Activated naive CD4-positive, alpha-beta T cell treated with anti-CD3 and anti-CD28 coated beads, Interleukin-2, amount 50 U/mL, for 24 hours (primary cell): ENCODE results near the gene THADA.

ENCODE experiments used
- H3K27ac Mint-ChIP-seq: one replicate; pipeline ENCODE4 v1.8.0; 2021; ENCODE audit warnings: mild to moderate bottlenecking, mixed read lengths
- H3K27me3 Mint-ChIP-seq: one replicate; pipeline ENCODE4 v1.8.0; 2021; ENCODE audit warnings: mixed read lengths
- H3K36me3 Mint-ChIP-seq: one replicate; pipeline ENCODE4 v1.8.0; 2021; ENCODE audit warnings: mixed read lengths
- H3K4me1 Mint-ChIP-seq: one replicate; pipeline ENCODE4 v1.8.0; 2021; ENCODE audit warnings: mixed read lengths
- H3K4me3 Mint-ChIP-seq: one replicate; pipeline ENCODE4 v1.8.0; 2021; ENCODE audit warnings: mild to moderate bottlenecking, mixed read lengths
- H3K9me3 Mint-ChIP-seq: one replicate; pipeline ENCODE4 v1.8.0; 2021; ENCODE audit warnings: mixed read lengths

The THADA gene

GRCh38 chr2:43331422-43331821 is 264.4 kb downstream of the THADA start:
- Mint-ChIP-seq H3K4me1 (no peaks in the 10 kb centered on the region), H3K36me3 (peaks cover 24% of the 10 kb centered on the region), H3K9me3 (no peaks in the 10 kb centered on the region), H3K27me3 (no peaks in the 10 kb centered on the region), H3K27ac (peak overlapping the region; percentile 0), H3K4me3 (no peak overlapping the region)

GRCh38 chr2:43329637-43330036 is 266.2 kb downstream of the THADA start:
- no peak overlapping the region for H3K4me3 Mint-ChIP-seq
- no peaks in the 10 kb centered on the region for H3K27me3 Mint-ChIP-seq
- H3K4me1 Mint-ChIP-seq, result no peaks in the 10 kb centered on the region
- no peaks in the 10 kb centered on the region for H3K9me3 Mint-ChIP-seq
- H3K36me3 Mint-ChIP-seq, result peaks cover 30% of the 10 kb centered on the region
- no peak overlapping the region for H3K27ac Mint-ChIP-seq

- Mint-ChIP-seq H3K4me1 (no peaks in the 10 kb centered on the region), H3K4me3 (no peak overlapping the region), H3K36me3 (peaks cover 30% of the 10 kb centered on the region), H3K27me3 (no peaks in the 10 kb centered on the region), H3K9me3 (no peaks in the 10 kb centered on the region), H3K27ac (no peak overlapping the region)
Measured at GRCh38 chr2:43328832-43329231, 267.0 kb downstream of the THADA start.

DNA sequence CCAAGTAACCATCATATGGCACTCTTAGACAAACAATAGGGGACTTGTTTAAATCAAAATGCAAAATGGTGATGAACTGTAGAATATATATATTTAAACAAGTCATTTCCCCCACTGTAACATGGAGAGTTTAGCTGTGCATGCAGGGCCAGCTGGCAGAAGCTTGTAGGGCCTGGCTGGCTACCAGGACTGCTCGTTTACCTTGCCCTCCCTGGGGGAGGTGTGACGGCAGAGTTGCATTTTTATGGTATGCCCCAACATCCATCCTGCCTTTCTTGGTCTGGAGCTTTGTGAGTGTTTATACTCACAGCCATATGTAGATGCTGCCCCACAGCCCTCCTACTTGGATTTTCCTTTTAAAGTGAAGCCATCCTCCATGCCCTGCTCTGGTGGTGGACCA is 267.7 kb downstream of the THADA start:
- Mint-ChIP-seq H3K4me3 (no peak overlapping the region), H3K27ac (no peak overlapping the region), H3K27me3 (no peaks in the 10 kb centered on the region), H3K4me1 (no peaks in the 10 kb centered on the region), H3K36me3 (peaks cover 32% of the 10 kb centered on the region), H3K9me3 (no peaks in the 10 kb centered on the region)

- Mint-ChIP-seq H3K36me3 (peaks cover 27% of the 10 kb centered on the region), H3K27me3 (no peaks in the 10 kb centered on the region), H3K4me3 (no peak overlapping the region), H3K9me3 (no peaks in the 10 kb centered on the region), H3K4me1 (no peaks in the 10 kb centered on the region), H3K27ac (peak overlapping the region; percentile 6)
Measured at GRCh38 chr2:43327119-43327518, 268.7 kb downstream of the THADA start.

- Mint-ChIP-seq H3K4me3 (no peak overlapping the region), H3K36me3 (peaks cover 27% of the 10 kb centered on the region), H3K4me1 (no peaks in the 10 kb centered on the region), H3K27me3 (no peaks in the 10 kb centered on the region), H3K9me3 (no peaks in the 10 kb centered on the region), H3K27ac (no peak overlapping the region)
Measured at GRCh38 chr2:43326101-43326825, 269.6 kb downstream of the THADA start.

DNA sequence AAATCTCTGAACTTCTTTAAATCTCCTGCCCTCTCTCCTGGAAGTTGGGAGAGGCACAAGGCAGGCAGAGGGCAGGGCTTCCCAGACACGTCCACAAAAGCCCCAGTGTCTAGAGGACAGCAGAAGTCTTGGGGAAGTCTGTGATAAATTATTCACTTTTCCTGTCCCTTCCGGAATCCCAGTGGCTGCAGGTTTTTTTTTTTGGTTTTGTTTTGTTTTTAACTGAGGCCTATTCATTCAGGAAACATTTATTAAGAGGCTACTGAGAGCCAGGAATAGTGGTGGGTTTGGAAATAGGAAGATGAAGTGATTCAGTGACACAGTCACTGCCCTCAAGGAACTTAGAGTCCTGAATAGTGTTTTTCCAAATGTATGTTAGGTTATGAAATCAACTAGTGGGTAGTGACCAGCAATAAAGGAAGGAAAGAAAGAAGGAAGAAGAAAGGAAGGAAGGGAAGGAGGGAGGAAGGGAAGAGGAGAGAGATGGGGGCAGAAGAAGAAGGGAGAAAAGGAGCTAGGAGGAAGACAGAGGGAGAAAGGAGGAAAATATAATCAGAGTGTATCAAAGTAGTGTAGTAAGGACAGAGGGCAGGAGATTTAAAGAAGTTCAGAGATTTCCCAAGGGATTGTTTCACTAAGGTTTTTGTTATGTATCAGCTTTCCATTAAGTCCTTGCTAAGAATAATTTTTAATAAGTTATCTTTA is 270.6 kb downstream of the THADA start:
- peaks cover 33% of the 10 kb centered on the region for H3K36me3 Mint-ChIP-seq

DNA sequence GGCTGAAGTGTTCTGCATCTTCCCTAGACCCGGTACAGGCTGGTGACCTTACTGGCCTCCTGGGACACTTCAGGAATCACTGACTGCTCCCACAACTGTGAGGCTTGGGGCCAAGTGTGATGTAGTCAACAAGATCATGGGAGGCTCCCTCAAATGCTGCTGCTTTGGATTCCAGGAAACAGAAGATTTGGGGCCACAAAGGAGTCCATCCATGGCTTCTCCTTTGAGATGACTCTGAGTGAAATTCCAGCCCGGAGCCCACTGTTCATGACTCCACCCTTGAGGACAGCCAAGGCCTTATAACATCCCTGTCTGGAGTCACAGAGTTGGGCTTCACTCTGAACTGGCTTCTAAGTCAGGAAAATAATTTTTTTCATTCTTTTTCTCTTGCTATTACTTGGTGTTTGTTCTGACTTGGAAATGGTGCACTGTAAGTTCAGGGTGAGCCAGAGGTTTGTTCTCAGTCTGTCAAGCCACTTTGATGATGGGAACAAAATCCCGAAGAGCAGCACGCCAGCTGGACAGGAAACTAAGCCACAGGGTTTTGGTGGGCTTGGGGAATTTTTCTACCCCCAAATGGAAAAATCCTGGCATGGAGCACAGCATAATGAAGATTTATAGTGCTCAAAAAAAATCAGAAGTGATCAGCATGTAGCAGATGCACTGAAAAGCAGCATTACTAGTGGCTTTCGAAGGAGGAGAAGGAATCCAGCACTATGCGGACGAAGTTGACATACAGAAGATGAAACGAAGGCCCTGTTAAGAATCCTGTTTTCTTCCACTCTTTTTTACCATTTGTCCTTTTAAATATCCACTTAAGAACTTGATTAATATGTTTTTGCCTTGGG is 271.4 kb downstream of the THADA start:
- Mint-ChIP-seq H3K9me3 (no peaks in the 10 kb centered on the region), H3K36me3 (peaks cover 36% of the 10 kb centered on the region), H3K27ac (peak overlapping the region; percentile 19), H3K4me1 (no peaks in the 10 kb centered on the region), H3K4me3 (no peak overlapping the region), H3K27me3 (no peaks in the 10 kb centered on the region)

More for the DNA sequence above, 270.6 kb downstream of the THADA start:
- no peak overlapping the region for H3K4me3 Mint-ChIP-seq
- H3K27ac Mint-ChIP-seq, result peak overlapping the region; percentile 19
- no peaks in the 10 kb centered on the region for H3K9me3 Mint-ChIP-seq
- H3K4me1 Mint-ChIP-seq, result no peaks in the 10 kb centered on the region
- H3K27me3 Mint-ChIP-seq, result no peaks in the 10 kb centered on the region

DNA sequence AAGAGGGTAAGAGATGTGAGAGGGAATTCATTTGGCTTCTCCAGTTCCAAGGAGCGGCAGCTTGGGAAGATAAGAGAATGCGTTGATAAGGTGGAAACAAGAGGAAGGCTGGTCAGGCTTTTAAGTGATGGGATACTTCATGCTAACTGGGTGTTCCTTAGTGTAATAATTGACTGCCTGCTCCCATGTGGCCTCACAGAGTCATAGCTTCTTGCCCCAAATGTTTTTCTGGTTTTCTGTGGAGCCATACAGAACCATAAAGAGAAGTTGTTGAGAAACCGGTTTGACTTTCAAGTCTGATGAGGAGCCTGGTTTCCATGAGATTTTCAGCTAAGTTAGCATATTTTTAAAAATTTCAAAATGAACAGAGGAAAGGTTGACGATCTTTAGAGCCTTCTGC is 272.0 kb downstream of the THADA start:
- H3K4me1 Mint-ChIP-seq, result no peaks in the 10 kb centered on the region
- H3K36me3 Mint-ChIP-seq, result peaks cover 39% of the 10 kb centered on the region
- no peak overlapping the region for H3K4me3 Mint-ChIP-seq
- no peaks in the 10 kb centered on the region for H3K9me3 Mint-ChIP-seq
- H3K27ac Mint-ChIP-seq, result no peak overlapping the region
- H3K27me3 Mint-ChIP-seq, result no peaks in the 10 kb centered on the region

GRCh38 chr2:43321446-43321845 is 274.4 kb downstream of the THADA start:
- Mint-ChIP-seq H3K27me3 (no peaks in the 10 kb centered on the region), H3K27ac (no peak overlapping the region), H3K4me3 (no peak overlapping the region), H3K9me3 (no peaks in the 10 kb centered on the region), H3K4me1 (peaks cover 5% of the 10 kb centered on the region), H3K36me3 (peaks cover 37% of the 10 kb centered on the region)

- H3K4me1 Mint-ChIP-seq, result peaks cover 11% of the 10 kb centered on the region
- H3K36me3 Mint-ChIP-seq, result peaks cover 30% of the 10 kb centered on the region
- H3K9me3 Mint-ChIP-seq, result no peaks in the 10 kb centered on the region
- H3K27me3 Mint-ChIP-seq, result no peaks in the 10 kb centered on the region
- H3K27ac Mint-ChIP-seq, result no peak overlapping the region
- no peak overlapping the region for H3K4me3 Mint-ChIP-seq
Measured at GRCh38 chr2:43319541-43319940, 276.3 kb downstream of the THADA start.

DNA sequence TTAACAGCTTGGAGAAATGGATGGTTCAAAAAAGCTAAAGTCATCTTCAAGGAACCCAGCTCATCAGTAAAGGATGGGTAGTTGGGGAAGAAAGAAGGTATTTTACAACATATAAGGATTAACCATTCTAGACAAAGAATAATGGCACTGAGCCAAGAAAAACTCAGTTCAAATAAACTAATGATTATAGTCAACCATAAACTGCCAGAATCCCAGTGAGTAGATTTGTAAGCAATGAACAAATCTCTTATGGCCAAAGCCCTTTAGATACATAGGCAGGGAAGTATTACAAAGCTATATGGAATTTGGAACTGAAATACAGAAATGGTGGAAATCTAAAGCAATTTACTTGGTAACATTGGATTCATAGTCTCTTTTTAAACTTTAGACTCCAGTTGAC is 277.0 kb downstream of the THADA start:
- Mint-ChIP-seq H3K9me3 (no peaks in the 10 kb centered on the region), H3K27me3 (no peaks in the 10 kb centered on the region), H3K36me3 (peaks cover 29% of the 10 kb centered on the region), H3K4me1 (peaks cover 11% of the 10 kb centered on the region), H3K27ac (no peak overlapping the region), H3K4me3 (no peak overlapping the region)

DNA sequence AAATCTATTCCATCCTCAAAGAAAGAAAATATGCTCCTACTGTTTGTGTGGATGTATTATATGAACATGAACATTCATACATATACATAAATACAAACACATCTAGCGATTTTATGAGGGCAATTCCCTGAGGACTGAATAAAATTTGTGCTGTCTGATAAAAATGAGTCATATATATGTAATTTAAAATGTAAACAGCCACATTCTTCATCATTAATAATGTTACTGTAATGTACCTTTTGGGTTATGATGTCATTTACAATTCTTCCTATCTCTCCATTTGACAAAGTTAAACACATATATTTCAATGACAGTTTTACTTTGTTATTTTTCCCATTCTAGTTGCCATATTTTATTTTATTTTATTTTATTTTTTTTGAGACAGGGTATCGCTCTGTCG is 278.2 kb downstream of the THADA start:
- H3K27ac Mint-ChIP-seq, result no peak overlapping the region
- H3K4me3 Mint-ChIP-seq, result no peak overlapping the region
- peaks cover 22% of the 10 kb centered on the region for H3K36me3 Mint-ChIP-seq
- no peaks in the 10 kb centered on the region for H3K27me3 Mint-ChIP-seq
- H3K9me3 Mint-ChIP-seq, result no peaks in the 10 kb centered on the region
- H3K4me1 Mint-ChIP-seq, result peaks cover 11% of the 10 kb centered on the region

- H3K4me3 Mint-ChIP-seq, result no peak overlapping the region
- H3K27me3 Mint-ChIP-seq, result no peaks in the 10 kb centered on the region
- H3K36me3 Mint-ChIP-seq, result peaks cover 22% of the 10 kb centered on the region
- H3K4me1 Mint-ChIP-seq, result peaks cover 11% of the 10 kb centered on the region
- H3K27ac Mint-ChIP-seq, result no peak overlapping the region
- H3K9me3 Mint-ChIP-seq, result no peaks in the 10 kb centered on the region
Measured at GRCh38 chr2:43317194-43317593, 278.6 kb downstream of the THADA start.

- peaks cover 11% of the 10 kb centered on the region for H3K4me1 Mint-ChIP-seq
- H3K4me3 Mint-ChIP-seq, result no peak overlapping the region
- peaks cover 17% of the 10 kb centered on the region for H3K36me3 Mint-ChIP-seq
- no peak overlapping the region for H3K27ac Mint-ChIP-seq
- no peaks in the 10 kb centered on the region for H3K9me3 Mint-ChIP-seq
- no peaks in the 10 kb centered on the region for H3K27me3 Mint-ChIP-seq
Measured at GRCh38 chr2:43315482-43315881, 280.4 kb downstream of the THADA start.
